GM19193 (cell line): Measurements from ENCODE around the gene TMEM176A.

ENCODE experiments used
- POLR2A ChIP-seq: IDR thresholded peaks from 4 replicates; pipeline ENCODE4 v1.6.1; 2011; ENCODE audit not compliant: insufficient read depth, insufficient read length; ENCODE audit errors: extremely low read depth

Gene TMEM176A

DNA sequence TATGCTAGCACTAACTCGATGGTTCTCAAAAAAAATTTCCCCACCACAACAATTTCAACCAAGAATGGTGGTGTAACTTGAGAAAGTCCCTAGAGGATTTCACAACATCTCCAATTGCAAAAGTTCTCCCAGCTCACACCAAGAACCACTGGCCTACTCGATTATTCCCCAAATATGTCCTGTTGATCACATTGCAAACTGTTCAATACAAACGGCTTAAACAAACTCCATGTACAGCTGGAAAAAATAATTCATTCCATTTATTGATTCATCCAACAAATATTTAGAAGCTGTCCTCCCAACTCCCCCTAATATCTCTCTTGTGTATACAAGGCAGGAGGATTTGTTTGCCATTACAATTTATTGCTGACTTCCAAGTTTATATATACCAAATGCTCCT lies 19.5 kb upstream of the TMEM176A start:
- no peak for TF ChIP-seq POLR2A

GRCh38 chr7:150781961-150782360 lies 18.6 kb upstream of the TMEM176A start:
- TF ChIP-seq POLR2A = no peak

DNA sequence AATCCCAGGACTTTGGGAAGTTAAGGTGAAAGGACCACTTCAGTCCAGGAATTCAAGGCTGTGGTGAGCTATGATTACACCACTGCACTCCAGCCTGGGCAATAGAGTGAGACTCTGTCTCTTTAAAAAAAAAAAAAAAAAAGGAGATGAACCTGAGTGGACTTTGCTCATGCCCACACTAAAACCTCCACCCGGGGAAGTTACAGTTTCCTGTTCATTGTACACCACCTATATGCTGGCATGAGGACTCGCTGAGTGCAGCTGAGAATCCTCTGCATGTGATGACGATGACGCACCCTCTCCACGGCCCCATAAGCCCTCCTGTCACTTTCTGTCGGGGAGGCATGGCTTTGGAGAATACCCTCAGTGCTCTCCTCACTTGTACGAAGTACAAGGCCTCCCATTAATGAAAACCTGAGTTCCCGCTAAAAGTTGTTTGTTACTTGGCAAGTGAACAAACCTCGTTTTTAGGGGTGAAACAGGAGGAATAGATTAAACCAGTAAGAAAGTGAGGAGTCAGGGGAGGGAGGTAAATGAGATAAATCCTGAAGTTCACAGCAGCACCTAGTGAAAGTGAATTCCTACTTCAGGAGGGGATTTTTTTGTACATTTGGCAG lies 16.3 kb upstream of the TMEM176A start:
- no peak for TF ChIP-seq POLR2A

GRCh38 chr7:150784954-150785353 lies 15.6 kb upstream of the TMEM176A start:
- TF ChIP-seq POLR2A = no peak

DNA sequence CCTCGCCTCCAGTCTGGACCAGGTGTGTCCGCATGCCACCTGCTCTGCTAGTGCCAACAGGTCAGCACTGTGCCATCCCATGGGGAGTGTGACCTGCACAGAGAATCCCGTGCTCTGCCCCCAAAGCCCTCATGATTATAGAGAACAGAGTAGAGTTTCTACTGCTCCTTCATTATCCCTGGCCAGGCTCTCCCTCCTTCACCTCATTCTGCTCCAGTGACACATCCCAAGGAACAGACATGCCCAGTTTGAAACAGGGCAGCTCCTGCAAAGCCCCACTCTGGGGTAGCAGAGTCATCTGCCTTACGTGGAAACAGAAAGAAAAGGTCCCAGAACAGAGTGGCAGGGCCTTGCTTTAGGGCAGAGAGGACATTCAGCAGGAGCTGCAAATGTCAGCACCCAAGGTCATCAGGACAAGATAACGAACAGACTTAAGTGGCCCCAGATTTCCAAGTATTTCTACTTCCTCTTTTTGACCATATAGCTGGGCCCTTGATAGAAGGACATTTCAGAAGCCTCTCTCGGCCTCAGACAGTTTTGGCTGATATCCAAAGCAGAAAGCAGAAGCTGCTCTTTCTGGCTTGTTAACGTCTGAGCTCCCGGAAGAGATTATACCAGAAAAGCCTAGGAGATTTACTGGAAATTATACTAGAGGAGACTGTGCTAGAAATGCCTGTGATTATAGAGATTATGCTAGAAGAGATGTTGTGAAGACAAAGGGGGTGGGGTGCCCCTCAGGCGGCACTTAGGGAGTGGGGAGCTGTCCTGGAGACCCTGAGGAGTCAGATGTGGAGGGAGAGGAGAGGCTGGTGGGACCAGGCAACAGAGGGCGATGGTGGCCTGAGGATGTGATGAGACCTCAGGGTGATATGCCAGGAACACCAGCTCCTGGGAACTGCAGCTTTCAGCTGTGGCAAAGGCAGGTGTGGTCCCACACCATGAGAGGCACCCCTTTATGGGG lies 13.0 kb upstream of the TMEM176A start:
- no peak for TF ChIP-seq POLR2A

GRCh38 chr7:150788474-150789269 lies 11.9 kb upstream of the TMEM176A start:
- TF ChIP-seq POLR2A = no peak

DNA sequence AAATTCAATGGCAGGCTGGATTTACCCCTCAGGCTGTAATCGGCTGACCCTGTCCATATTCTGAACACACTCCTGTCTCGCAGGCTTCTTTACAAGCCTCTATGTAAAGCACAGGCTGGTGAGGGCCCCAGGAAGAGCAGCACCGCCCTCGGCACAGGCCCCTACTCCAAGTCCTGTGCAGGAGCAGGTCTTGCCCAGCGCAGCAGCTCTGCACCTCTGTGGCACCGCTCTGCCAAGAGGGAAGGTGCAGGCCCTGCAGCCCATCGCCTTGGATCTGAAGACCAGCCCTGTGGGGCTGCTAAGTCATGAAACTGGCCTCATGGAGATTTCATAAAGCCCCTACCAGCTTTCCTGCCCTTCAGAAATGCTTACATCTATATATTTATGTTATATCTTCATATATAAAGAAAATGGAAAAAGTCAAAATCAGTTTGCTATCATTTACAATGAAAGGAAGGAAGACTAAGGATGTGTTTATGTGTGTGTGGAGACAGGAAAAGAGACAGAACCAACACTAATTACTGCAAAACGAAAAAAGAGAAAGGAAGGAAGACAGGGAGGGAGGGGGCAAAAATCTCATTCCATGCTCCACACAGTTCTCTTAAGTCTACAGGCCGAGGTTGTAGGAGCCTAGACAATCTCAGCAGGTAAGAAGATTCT lies 10.0 kb upstream of the TMEM176A start:
- TF ChIP-seq POLR2A = no peak

DNA sequence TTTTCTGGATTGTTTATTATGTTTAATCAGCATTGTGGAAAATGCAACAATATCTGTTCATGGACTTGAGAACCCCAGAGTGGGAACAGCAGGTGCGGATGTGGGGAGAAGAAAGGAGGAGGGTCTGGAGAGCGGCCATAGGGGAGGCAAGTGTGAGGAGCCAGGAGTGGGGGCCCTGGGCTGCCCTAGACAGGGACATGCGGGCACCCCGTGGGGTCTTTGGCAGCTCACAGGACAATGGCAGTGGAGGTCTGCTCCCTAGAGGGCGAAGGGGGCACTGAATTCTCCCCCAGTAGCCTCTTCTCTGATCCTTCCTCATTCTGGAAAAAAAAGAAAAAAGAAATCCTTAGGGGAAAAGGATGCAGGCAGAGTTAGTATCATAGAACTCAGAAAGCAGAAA lies 9.3 kb upstream of the TMEM176A start:
- TF ChIP-seq POLR2A = no peak

DNA sequence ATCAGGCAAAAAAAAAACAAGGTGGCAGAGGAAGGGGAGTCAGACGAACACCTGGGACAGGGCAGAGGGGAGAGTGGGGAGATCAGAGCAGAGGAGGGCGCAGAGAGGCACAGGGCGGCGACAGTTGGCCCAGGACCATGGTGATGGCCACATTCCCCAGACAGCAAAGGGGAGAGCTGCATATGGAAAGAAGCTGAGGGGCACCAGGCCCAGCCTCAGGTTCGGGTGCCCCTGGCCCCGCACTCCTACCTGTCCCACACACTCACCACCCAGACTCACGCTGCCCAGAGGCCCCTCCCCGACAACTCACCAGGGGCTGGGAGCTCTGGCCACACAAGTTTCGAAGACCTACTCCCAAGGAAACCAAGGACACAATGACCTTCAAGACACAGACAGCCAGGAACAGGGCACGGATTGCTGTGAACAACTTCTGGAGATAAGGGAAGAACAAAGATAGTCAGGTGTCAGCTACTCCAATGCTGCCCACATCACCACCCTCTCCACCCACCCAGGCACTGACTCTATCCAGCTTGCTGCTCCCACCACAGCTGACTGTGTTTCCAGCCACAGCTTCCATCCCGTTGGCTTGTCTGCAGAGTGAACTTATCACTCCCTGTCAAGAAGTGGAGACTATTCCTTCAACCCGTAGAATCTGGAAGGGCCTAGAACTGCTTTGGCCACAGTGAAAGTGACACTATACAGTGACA lies 8.7 kb upstream of the TMEM176A start:
- no peak for TF ChIP-seq POLR2A

- no peak for TF ChIP-seq POLR2A
Measured at GRCh38 chr7:150793569-150794238, 6.9 kb upstream of the TMEM176A start.

DNA sequence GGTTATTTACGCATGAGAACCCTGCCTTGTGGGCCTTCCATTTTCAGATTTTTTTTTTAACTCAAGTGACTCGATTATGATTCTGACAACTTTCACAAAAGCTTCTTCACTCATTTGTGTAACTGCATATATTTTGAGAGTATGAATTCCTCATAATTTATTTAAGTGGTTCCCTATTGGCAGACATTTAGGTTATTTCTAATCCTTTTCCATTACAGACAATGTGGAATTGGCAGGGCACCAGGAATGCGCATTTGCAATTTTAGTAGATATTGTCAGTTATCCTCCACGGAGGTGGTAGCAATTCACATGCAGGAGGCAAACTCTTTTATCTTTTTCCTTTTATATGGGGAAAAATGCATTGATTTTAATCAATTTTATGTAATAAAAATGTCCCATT lies 2.9 kb upstream of the TMEM176A start:
- TF ChIP-seq POLR2A = no peak

DNA sequence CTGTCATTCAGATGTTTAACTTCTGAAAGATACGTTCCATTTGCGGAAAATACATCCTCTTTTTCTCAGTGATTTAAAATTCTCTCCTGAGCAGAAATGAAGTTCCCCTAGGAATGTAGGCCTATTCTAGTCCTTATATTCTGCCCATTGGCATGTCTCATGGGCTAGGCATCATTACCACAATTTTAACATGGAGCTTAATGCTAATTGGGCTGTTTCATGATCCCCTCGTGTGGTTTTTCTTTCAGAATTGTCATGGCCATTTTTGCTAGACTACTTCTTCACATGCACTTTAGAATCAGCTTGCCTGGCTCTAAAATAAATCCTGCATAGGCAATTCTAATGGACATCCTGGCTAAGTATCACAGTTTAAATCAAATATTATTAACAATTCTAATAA lies 1.4 kb upstream of the TMEM176A start:
- no peak for TF ChIP-seq POLR2A

DNA sequence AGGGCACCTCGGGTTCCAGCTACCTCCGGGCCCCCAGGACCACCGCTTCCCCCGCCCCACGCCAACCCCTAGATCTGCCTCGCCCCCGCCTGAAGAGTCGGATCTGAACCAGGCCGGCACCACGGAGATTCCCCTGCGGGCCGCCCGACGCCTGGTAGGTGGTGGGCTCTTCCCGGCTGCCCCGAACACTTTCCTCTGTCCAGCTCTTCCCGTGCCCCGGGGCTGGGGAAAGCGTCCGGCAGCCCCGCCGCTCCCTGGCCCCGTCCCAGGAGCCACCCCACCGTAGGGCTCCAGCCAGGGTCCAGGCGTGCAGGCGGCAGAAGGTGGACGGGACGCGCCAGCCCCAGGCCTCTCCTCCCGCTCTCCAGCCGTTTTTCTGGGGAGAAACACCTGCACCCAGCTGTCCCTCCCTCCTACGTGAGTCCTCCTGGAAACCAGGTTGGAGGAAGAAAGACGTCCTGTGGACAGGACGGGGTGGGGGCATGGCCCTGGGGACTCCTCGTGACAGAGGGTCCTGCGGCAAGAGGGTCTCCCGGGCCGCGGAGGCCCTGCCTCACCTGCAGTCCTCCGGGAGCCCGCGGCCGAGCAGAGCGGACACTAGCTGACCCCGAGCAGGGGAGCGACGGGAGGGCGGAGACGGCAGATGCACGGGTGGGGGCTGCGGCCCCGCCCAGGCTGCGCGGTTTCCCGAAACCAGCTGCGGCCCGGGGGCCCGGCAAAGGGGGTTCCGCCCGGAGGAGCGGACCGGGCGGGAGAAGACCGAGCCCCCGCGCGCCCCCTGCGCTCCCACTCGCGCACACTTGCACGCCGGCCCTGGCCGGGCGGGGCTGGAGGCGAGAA lies 608 bp upstream of the TMEM176A start, which contains the start of gene TMEM176B:
TMEM176B (minus strand) TSS at position 624 of the 840 bp plus-strand sequence. CDS start 3,795 bp downstream, outside the sequence.
- TF ChIP-seq POLR2A = no peak

DNA sequence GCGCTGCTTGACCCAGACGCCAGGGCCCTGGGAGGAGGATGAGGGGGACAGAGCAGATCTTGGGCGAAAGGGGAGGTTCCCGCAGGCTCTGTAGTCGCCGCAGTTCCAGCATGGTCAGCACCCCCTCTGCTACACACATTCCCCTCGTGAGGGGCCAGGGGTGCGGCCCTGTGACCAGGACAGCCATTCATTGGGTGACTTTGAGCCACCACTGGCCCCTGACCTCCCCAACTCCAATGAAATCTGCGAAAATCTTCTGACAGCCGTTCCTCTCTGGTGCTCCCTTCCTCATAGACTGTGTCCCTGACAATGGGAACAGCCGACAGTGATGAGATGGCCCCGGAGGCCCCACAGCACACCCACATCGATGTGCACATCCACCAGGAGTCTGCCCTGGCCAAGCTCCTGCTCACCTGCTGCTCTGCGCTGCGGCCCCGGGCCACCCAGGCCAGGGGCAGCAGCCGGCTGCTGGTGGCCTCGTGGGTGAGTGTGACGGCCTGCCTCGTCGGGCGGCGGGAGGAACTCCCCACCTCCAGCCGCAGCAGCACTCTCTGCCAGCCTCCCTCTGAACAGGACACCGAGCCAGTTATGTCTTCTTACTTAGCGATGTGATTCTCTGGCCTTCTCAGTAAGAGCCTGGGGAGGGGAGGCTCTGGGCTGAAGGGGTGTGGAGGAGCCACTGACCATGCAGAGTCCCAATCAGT lies 825 bp downstream of the TMEM176A start:
- TF ChIP-seq POLR2A = no peak
